ENCODE data around the gene ACTG1.

The ACTG1 gene

DNA sequence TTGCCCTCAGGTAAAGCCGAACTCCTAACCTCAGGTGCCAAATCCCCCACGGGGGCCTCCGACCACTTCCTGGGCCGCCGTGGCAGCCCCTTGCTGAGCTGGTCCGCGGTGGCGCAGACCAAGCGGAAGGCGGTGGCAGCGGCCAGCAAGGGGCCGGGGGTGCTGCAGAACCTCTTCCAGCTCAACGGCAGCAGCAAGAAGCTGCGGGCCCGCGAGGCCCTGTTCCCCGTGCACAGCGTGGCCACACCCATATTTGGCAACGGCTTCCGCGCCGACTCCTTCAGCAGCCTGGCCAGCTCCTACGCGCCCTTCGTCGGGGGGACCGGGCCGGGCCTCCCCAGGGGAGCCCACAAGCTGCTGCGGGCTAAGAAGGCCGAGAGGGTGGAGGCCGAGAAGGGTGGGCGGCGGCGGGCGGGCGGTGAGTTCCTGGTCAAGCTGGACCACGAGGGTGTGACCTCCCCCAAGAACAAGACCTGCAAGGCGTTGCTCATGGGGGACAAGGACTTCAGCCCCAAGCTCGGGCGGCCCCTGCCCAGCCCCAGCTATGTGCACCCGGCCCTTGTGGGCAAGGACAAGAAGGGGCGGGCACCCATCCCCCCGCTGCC lies 51.6 kb downstream of the ACTG1 start:
- DNase-seq, result no peak

Measured in NCI-H2081 treated with DMSO at 0.1 percent for 48 hours (cell line).